Measurements from ENCODE around the gene EMX1.
"Not testable (repeated sequence)": the region's sequence is repeated elsewhere in the genome, so short reads cannot be mapped to it uniquely, and the experiment has no call there.

Gene EMX1

DNA sequence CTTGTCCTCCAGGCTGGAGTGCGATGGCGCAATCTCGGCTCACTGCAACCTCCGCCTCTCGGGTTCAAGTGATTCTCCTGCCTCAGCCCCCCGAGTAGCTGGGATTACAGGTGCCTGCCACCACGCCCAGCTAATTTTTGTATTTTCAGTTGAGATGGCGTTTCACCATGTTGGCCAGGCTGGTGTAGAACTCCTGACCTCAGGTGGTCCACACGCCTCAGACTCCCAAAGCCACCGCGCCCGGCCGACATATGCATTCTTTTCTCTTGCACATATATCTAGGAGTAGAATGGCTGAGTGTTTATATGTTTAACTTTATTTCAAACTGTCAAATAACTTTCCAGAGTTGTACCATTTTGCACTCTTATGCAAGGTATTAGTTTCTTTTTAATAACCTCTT is 9.9 kb upstream of the EMX1 start:
- not testable (repeated sequence) for H3K4me2 ChIP-seq (ENCODE audit: low read length); H3K4me1 ChIP-seq (ENCODE audit: control insufficient read depth, low read depth, low read length); H4K8ac ChIP-seq (ENCODE audit: low read depth, low read length); H2AK5ac ChIP-seq (ENCODE audit: low read length); H3K4ac ChIP-seq (ENCODE audit: low read depth, low read length); H3K79me1 ChIP-seq (ENCODE audit: low read length); H3K36me3 ChIP-seq (ENCODE audit: control insufficient read depth, insufficient read depth, low read length); H2BK120ac ChIP-seq (ENCODE audit: low read depth, low read length); H3K18ac ChIP-seq (ENCODE audit: low read length); H3K23ac ChIP-seq (ENCODE audit: low read length); H3K4me3 ChIP-seq (ENCODE audit: low read length); H3K27me3 ChIP-seq (ENCODE audit: insufficient read depth, low read length, poor library complexity); H4K5ac ChIP-seq (ENCODE audit: low read length); H3K56ac ChIP-seq (ENCODE audit: low read length); H3K27ac ChIP-seq (ENCODE audit: low read depth, low read length); H2BK15ac ChIP-seq (replicated peaks; ENCODE audit: low read depth); H2BK5ac ChIP-seq (ENCODE audit: low read length); DNase-seq; H3K79me2 ChIP-seq (ENCODE audit: control insufficient read depth, insufficient read depth, low read length); H3K9ac ChIP-seq (ENCODE audit: low read length)
- no CpG with 5 or more reads among the region's 13 CpGs for WGBS (ENCODE audit: extremely low coverage, insufficient coverage, low lambda C conversion rate)

- no peaks in the 10 kb centered on the region for H3K4me1 ChIP-seq (ENCODE audit: control insufficient read depth, low read depth, low read length)
- no peak overlapping the region for H2BK120ac ChIP-seq (ENCODE audit: low read depth, low read length)
- H3K79me2 ChIP-seq (ENCODE audit: control insufficient read depth, insufficient read depth, low read length): no peaks in the 10 kb centered on the region
- no peak overlapping the region for H3K56ac ChIP-seq (ENCODE audit: low read length)
- WGBS (ENCODE audit: extremely low coverage, insufficient coverage, low lambda C conversion rate): no CpG with 5 or more reads among the region's 3 CpGs
- no peaks in the 10 kb centered on the region for H3K79me1 ChIP-seq (ENCODE audit: low read length)
- no peak overlapping the region for H3K4ac ChIP-seq (ENCODE audit: low read depth, low read length)
- DNase-seq: no peak
- peaks cover 7% of the 10 kb centered on the region for H3K27me3 ChIP-seq (ENCODE audit: insufficient read depth, low read length, poor library complexity)
- H3K9ac ChIP-seq (ENCODE audit: low read length): no peak overlapping the region
- no peaks in the 10 kb centered on the region for H3K36me3 ChIP-seq (ENCODE audit: control insufficient read depth, insufficient read depth, low read length)
- no peak overlapping the region for H3K23ac ChIP-seq (ENCODE audit: low read length)
- H4K5ac ChIP-seq (ENCODE audit: low read length): no peak overlapping the region
- no peak overlapping the region for H3K4me3 ChIP-seq (ENCODE audit: low read length)
- H3K18ac ChIP-seq (ENCODE audit: low read length): no peak overlapping the region
- no peak overlapping the region for H3K27ac ChIP-seq (ENCODE audit: low read depth, low read length)
- no peak overlapping the region for H2AK5ac ChIP-seq (ENCODE audit: low read length)
- no peak overlapping the region for H2BK5ac ChIP-seq (ENCODE audit: low read length)
- H3K4me2 ChIP-seq (ENCODE audit: low read length): no peak overlapping the region
- H2BK15ac ChIP-seq (replicated peaks; ENCODE audit: low read depth): no peak overlapping the region
- H4K8ac ChIP-seq (ENCODE audit: low read depth, low read length): no peak overlapping the region
These were observed 8.6 kb upstream of the EMX1 start for GRCh38 chr2:72908741-72909140.

DNA sequence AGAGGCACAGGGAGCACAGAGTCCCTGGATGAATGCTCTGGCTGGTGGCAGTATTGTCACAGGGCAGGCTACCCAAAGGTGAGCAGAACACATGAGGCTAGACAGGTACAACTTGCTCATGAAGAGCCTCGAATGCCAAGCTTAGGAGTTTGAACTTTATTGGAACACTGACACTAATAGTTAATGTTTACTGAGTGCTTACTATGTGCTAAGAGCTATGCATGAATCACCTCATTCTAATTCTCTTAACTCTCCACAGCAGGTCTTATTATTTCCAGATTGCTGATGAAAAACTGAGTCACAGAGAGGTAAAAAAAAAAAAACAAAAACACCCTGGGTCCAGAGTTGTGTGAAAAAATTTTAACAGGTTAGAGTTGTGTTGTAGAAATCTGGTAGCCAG is 6.1 kb upstream of the EMX1 start:
- Histone ChIP-seq H3K4me1 (ENCODE audit: control insufficient read depth, low read depth, low read length) (peaks cover 12% of the 10 kb centered on the region), H3K36me3 (ENCODE audit: control insufficient read depth, insufficient read depth, low read length) (no peaks in the 10 kb centered on the region), H3K79me2 (ENCODE audit: control insufficient read depth, insufficient read depth, low read length) (no peaks in the 10 kb centered on the region), H3K56ac (ENCODE audit: low read length) (no peak overlapping the region), H3K4me2 (ENCODE audit: low read length) (no peak overlapping the region), H2AK5ac (ENCODE audit: low read length) (no peak overlapping the region), H3K9ac (ENCODE audit: low read length) (no peak overlapping the region), H3K23ac (ENCODE audit: low read length) (no peak overlapping the region), H3K18ac (ENCODE audit: low read length) (no peak overlapping the region), H2BK15ac (replicated peaks; ENCODE audit: low read depth) (no peak overlapping the region), H2BK120ac (ENCODE audit: low read depth, low read length) (no peak overlapping the region), H4K8ac (ENCODE audit: low read depth, low read length) (no peak overlapping the region), H2BK5ac (ENCODE audit: low read length) (no peak overlapping the region), H4K5ac (ENCODE audit: low read length) (no peak overlapping the region), H3K27ac (ENCODE audit: low read depth, low read length) (no peak overlapping the region), H3K4ac (ENCODE audit: low read depth, low read length) (no peak overlapping the region), H3K79me1 (ENCODE audit: low read length) (no peaks in the 10 kb centered on the region), H3K4me3 (ENCODE audit: low read length) (no peak overlapping the region), H3K27me3 (ENCODE audit: insufficient read depth, low read length, poor library complexity) (peaks cover 19% of the 10 kb centered on the region)
- no peak for DNase-seq
- no CpG with 5 or more reads among the region's 1 CpG for WGBS (ENCODE audit: extremely low coverage, insufficient coverage, low lambda C conversion rate)

DNA sequence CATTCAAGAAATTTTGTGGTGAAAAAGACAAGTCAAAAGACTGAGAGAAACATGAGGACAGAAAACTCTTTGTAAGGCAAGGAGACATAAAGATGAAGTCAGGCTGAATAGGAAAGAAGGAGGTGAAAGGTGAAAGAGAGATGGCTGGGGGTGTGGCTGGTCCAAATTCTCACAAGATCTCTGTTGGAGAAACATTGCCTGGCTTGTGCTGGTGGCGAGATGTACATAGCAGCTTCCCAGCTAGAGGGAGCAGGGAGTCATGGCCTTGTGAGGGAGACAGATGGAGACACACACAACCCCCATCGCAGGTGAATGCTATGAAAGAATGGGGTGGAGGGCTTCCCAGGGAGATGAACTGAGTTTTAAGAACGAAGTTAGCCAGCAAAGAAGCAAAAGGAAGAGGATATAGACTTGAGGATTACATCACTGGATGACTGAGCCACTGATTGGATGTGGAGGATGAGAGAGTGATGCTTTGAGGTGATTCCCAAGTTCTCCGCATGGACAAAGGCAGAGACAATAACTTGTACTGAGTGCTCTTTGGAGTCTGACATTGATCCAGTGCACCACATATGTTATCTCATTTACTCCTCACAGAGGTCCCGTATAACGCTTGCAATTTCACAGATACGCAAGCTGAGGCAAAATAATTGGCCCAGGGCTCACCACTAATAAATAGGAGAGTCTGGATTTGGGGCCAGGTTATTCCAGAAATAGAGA is 3.7 kb upstream of the EMX1 start:
- Histone ChIP-seq H3K18ac (ENCODE audit: low read length) (no peak overlapping the region), H4K8ac (ENCODE audit: low read depth, low read length) (no peak overlapping the region), H3K27ac (ENCODE audit: low read depth, low read length) (no peak overlapping the region), H3K4me2 (ENCODE audit: low read length) (no peak overlapping the region), H3K23ac (ENCODE audit: low read length) (no peak overlapping the region), H3K56ac (ENCODE audit: low read length) (no peak overlapping the region), H3K9ac (ENCODE audit: low read length) (no peak overlapping the region), H2BK5ac (ENCODE audit: low read length) (no peak overlapping the region), H3K4ac (ENCODE audit: low read depth, low read length) (no peak overlapping the region), H4K5ac (ENCODE audit: low read length) (no peak overlapping the region), H2BK120ac (ENCODE audit: low read depth, low read length) (no peak overlapping the region), H3K27me3 (ENCODE audit: insufficient read depth, low read length, poor library complexity) (peaks cover 27% of the 10 kb centered on the region), H3K79me2 (ENCODE audit: control insufficient read depth, insufficient read depth, low read length) (no peaks in the 10 kb centered on the region), H3K36me3 (ENCODE audit: control insufficient read depth, insufficient read depth, low read length) (no peaks in the 10 kb centered on the region), H2BK15ac (replicated peaks; ENCODE audit: low read depth) (no peak overlapping the region), H3K4me1 (ENCODE audit: control insufficient read depth, low read depth, low read length) (peaks cover 12% of the 10 kb centered on the region), H2AK5ac (ENCODE audit: low read length) (no peak overlapping the region), H3K4me3 (ENCODE audit: low read length) (no peak overlapping the region), H3K79me1 (ENCODE audit: low read length) (no peaks in the 10 kb centered on the region)
- peak; percentile 72 for DNase-seq
- WGBS (ENCODE audit: extremely low coverage, insufficient coverage, low lambda C conversion rate): no CpG with 5 or more reads among the region's 7 CpGs

GRCh38 chr2:72914206-72914559 is 3.1 kb upstream of the EMX1 start:
- peak overlapping the region; percentile 45 for H3K56ac ChIP-seq (ENCODE audit: low read length)
- H2BK15ac ChIP-seq (replicated peaks; ENCODE audit: low read depth): no peak overlapping the region
- no CpG with 5 or more reads among the region's 7 CpGs for WGBS (ENCODE audit: extremely low coverage, insufficient coverage, low lambda C conversion rate)

More at GRCh38 chr2:72914206-72914559, 3.1 kb upstream of the EMX1 start:
- Histone ChIP-seq H3K4ac (ENCODE audit: low read depth, low read length) (no peak overlapping the region), H3K18ac (ENCODE audit: low read length) (no peak overlapping the region), H2AK5ac (ENCODE audit: low read length) (no peak overlapping the region), H3K4me2 (ENCODE audit: low read length) (no peak overlapping the region), H4K8ac (ENCODE audit: low read depth, low read length) (no peak overlapping the region), H3K4me1 (ENCODE audit: control insufficient read depth, low read depth, low read length) (peaks cover 12% of the 10 kb centered on the region), H4K5ac (ENCODE audit: low read length) (no peak overlapping the region), H3K79me1 (ENCODE audit: low read length) (no peaks in the 10 kb centered on the region), H2BK5ac (ENCODE audit: low read length) (no peak overlapping the region), H3K79me2 (ENCODE audit: control insufficient read depth, insufficient read depth, low read length) (no peaks in the 10 kb centered on the region), H3K23ac (ENCODE audit: low read length) (no peak overlapping the region), H3K36me3 (ENCODE audit: control insufficient read depth, insufficient read depth, low read length) (no peaks in the 10 kb centered on the region), H3K27ac (ENCODE audit: low read depth, low read length) (no peak overlapping the region), H3K9ac (ENCODE audit: low read length) (no peak overlapping the region), H3K27me3 (ENCODE audit: insufficient read depth, low read length, poor library complexity) (peaks cover 31% of the 10 kb centered on the region), H2BK120ac (ENCODE audit: low read depth, low read length) (no peak overlapping the region), H3K4me3 (ENCODE audit: low read length) (no peak overlapping the region)
- DNase-seq: no peak

All from mesendoderm (in vitro differentiated cells).